Esophagus (tissue), 2 donors: ENCODE data around the gene COL5A1. TPM values are rescaled to one million over a fixed set of nuclear protein-coding genes. Genes with fewer than 3 reads are reported as not detected.
A peak's percentile ranks its signal among the peaks of the same experiment; 100 is the strongest.

ENCODE experiments used
- H3K27ac ChIP-seq, 2 donors: one replicate each; pipeline ENCODE4 v1.5.1; 2013; ENCODE audit warnings: low read depth in 2 of 2, mild to moderate bottlenecking in 2 of 2, inconsistent platforms in 1 of 2, low read length in 1 of 2, moderate library complexity in 1 of 2
- H3K27me3 ChIP-seq, 2 donors: one replicate each; pipeline ENCODE4 v1.6.1; 2013; ENCODE audit warnings: low read length in 2 of 2, control low read depth in 1 of 2, mild to moderate bottlenecking in 1 of 2; ENCODE audit not compliant: insufficient read depth in 2 of 2, control insufficient read depth in 1 of 2
- H3K36me3 ChIP-seq, 2 donors: one replicate each; pipeline ENCODE4 v1.6.1; 2013; ENCODE audit warnings: low read length in 1 of 2; ENCODE audit not compliant: control insufficient read depth in 2 of 2, insufficient read depth in 2 of 2
- H3K4me1 ChIP-seq, 2 donors: one replicate each; pipeline ENCODE4 v1.6.1; 2013; ENCODE audit warnings: low read length in 1 of 2; ENCODE audit not compliant: control insufficient read depth in 2 of 2, insufficient read depth in 2 of 2
- H3K4me3 ChIP-seq, 2 donors: one replicate each; pipeline ENCODE4 v1.5.1; 2013; ENCODE audit warnings: low read length in 2 of 2, mild to moderate bottlenecking in 2 of 2, low read depth in 1 of 2, moderate library complexity in 1 of 2
- H3K9me3 ChIP-seq, 2 donors: one replicate each; pipeline ENCODE4 v1.6.1; 2013; ENCODE audit warnings: mild to moderate bottlenecking in 2 of 2, low read depth in 1 of 2, low read length in 1 of 2, moderate library complexity in 1 of 2; ENCODE audit not compliant: control insufficient read depth in 2 of 2, insufficient read depth in 1 of 2
- WGBS, 2 donors: extraction: QIAGEN DNeasy Blood & Tissue Kit; methylation state at CpG; one replicate each; pipeline ENCODE4 v1.1.7; 2013; 5-methylcytosine and 5-hydroxymethylcytosine counted together
- polyA plus RNA-seq, 2 donors: library from polyadenylated mRNA; stranded (reverse); fragments of 200-250 nt; gene quantifications; one replicate each; pipeline ENCODE4 v1.2.3, GENCODE V29; 2013
- donor health status: healthy with polysubstance abuse.
- donor health status: Bipolar disorder and iron deficiency.

The COL5A1 gene
- polyA plus RNA-seq, 2 donors, result 3.5 to 7.6 TPM

DNA sequence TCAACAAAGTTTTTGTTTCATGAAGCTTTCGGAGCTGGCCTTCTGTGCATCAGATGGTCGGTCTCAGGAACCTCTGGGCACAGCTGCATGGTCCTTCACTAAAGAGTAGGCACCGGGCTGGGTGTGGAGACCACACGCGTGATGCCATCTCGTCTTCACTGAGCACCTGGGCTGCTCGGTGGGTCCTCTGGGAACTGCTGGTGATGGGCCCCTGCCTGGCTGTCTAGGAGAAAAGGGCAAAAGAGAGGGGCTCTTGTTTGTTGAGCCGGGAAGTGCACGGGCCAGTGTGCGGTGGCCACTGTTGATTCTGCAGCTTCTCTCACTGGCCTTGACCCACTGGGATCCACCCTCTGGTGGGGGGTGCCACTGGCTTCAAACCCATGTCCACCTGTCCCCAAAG, 46.0 kb downstream of the COL5A1 start:
- Histone ChIP-seq H3K27me3 (no peaks in the 10 kb centered on the region), H3K4me3 (no peak overlapping the region), H3K9me3 (peaks cover 0 to 2% of the 10 kb centered on the region in 2 donors), H3K27ac (no peak overlapping the region), H3K4me1 (peaks cover 0 to 2% of the 10 kb centered on the region in 2 donors), H3K36me3 (no peaks in the 10 kb centered on the region)
- WGBS, 2 donors, result 85 to 93% methylated on average over 10 of the region's 10 CpGs

DNA sequence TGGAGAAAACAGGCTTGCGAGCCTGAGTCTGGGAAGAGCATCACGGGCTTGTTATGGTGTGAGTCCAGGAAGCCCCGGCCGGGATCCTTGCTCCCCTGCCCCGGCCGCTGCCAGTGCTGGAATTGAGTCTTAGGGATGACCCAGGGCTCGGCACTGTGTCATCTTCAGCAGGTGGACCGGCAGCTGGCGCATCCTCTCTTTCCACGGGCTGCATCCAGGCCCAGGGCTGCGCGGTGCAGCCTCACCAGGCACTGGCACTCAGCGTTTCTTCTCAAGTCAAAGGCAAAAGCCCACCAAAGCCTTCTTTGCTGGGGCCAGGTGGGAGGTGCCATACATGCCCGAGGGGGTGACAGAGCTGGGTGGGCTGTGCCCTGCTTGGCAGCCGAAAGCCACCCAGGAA, 46.6 kb downstream of the COL5A1 start:
- Histone ChIP-seq H3K4me3 (no peak overlapping the region), H3K4me1 (peaks cover 0 to 2% of the 10 kb centered on the region in 2 donors), H3K27ac (no peak overlapping the region), H3K27me3 (no peaks in the 10 kb centered on the region), H3K36me3 (no peaks in the 10 kb centered on the region), H3K9me3 (peaks cover 0 to 2% of the 10 kb centered on the region in 2 donors)
- 87 to 89% methylated on average over 15 of the region's 15 CpGs for WGBS, 2 donors

DNA sequence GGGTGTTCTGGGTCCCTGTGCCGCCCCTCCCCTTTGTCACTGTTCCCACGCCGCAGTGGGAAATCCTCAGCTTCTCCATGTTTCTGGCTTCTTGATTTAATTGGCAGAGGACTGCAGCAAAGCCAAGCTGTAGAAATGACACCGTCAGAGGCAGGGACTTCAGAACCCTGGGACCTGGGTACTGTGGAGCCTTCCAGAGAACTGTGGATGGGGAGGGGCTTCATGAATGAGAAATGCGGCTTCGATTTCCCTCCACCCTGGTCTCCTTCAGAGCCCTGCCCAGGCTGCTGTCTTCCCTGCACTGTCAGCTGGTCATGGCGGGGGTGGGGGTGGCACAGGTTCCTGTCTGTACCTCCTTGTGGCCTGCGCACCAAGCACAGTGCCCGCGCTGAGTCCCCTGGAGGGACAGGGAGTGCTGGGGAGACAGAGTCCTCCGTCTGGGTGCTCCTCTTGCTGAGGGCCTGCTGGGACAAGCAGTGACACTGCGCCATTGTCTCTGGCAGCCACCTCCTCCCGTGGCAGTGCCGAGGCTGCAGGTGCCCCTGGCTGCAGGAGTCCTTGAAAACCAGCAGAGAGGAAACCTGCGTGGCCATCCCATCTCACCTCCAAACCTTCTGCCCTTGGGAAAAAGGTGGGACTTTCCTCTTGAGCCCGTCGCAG, 47.2 kb downstream of the COL5A1 start:
- no peak overlapping the region for H3K27ac ChIP-seq
- no peak overlapping the region for H3K4me3 ChIP-seq
- H3K9me3 ChIP-seq, result peaks cover 0 to 2% of the 10 kb centered on the region in 2 donors
- 79 to 80% methylated on average over 17 of the region's 17 CpGs for WGBS, 2 donors
- peaks cover 0 to 2% of the 10 kb centered on the region in 2 donors for H3K4me1 ChIP-seq
- no peaks in the 10 kb centered on the region for H3K27me3 ChIP-seq
- H3K36me3 ChIP-seq, result no peaks in the 10 kb centered on the region

- Histone ChIP-seq H3K27me3 (no peaks in the 10 kb centered on the region), H3K27ac (no peak overlapping the region), H3K36me3 (no peaks in the 10 kb centered on the region), H3K4me3 (no peak overlapping the region), H3K9me3 (peaks cover 0 to 2% of the 10 kb centered on the region in 2 donors), H3K4me1 (peaks cover 0 to 2% of the 10 kb centered on the region in 2 donors)
- WGBS, 2 donors, result 40 to 46% methylated on average over 20 of the region's 20 CpGs
Observed at GRCh38 chr9:134689321-134690181, 47.9 kb downstream of the COL5A1 start.

DNA sequence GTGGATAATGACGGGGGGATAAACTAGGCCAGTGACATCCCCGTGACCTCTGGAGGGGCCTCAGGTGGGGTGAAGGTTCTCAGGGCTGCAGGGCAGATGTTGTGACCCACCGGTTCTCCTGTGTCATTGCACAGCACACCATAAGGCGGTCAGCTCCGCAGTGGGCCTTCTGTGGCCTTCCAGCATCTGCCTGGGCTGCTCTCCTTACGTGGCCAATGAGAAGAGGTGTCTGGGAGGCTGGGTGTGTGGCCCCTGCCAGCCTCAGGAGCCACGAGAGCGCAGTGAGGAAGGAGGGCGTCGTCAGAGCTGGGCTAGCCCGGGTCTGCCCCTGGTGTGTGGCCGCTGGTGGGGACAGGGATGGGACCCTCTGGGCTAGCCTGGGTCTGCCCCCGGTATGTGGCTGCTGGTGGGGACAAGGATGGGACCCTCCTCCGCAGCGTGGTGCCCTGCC, 48.7 kb downstream of the COL5A1 start:
- H3K9me3 ChIP-seq, result no peaks in the 10 kb centered on the region
- H3K4me1 ChIP-seq, result peaks cover 0 to 2% of the 10 kb centered on the region in 2 donors
- H3K27ac ChIP-seq, result no peak overlapping the region
- H3K4me3 ChIP-seq, result no peak overlapping the region
- no peaks in the 10 kb centered on the region for H3K27me3 ChIP-seq
- H3K36me3 ChIP-seq, result no peaks in the 10 kb centered on the region
- WGBS, 2 donors, result 69 to 70% methylated on average over 13 to 15 of the region's 15 CpGs

- H3K27ac ChIP-seq, result no peak overlapping the region
- no peaks in the 10 kb centered on the region for H3K27me3 ChIP-seq
- peaks cover 0 to 2% of the 10 kb centered on the region in 2 donors for H3K4me1 ChIP-seq
- H3K9me3 ChIP-seq, result no peaks in the 10 kb centered on the region
- no peaks in the 10 kb centered on the region for H3K36me3 ChIP-seq
- no peak overlapping the region for H3K4me3 ChIP-seq
- WGBS, 2 donors, result 80 to 82% methylated on average over 31 of the region's 31 CpGs
Observed at GRCh38 chr9:134690946-134691694, 49.5 kb downstream of the COL5A1 start.

DNA sequence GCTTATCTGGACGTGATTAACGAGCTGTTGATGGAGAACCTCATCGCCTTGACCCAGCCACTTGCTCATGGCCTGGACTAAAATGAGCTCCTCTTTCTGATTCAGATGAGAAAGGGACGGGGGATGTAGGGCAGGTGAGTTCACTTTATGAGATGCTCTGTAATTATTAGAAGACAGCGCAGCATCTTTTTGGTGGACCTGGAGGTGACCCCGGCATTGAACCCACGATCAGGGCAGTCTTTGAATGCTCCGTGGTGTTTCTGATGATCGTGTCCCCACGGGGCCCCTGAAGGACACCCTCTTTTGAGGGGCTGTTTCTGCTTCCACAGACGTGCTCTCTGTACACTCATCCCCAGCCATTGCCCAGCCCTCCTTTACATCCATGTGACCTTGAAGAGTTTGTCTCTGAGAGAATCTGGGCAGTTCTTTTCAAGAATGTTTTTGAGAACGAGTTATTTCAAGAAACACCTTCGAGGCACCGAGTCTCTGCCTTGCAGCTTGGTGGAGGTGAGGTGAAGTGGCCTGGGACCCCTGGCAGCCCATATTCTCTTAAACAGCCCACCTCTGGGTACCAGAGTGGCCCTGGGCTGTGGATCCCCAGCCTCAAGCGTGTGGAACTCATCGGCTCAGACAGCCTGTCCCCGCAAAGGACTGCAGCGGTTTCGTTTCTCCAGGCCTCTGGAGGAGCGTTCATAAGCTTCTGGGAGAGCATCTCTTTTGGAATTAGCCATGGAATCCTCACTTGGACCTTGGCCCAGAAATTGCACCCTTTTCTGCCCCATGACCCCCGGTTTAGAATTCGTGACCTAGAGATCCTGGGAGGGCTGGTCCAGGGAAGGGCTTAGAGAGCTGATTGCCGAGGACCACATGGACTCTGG, 50.3 kb downstream of the COL5A1 start:
- no peak overlapping the region for H3K4me3 ChIP-seq
- peak overlapping the region in 1 of 2 donors; percentile 26 for H3K27ac ChIP-seq
- no peaks in the 10 kb centered on the region for H3K9me3 ChIP-seq
- no peaks in the 10 kb centered on the region for H3K36me3 ChIP-seq
- H3K27me3 ChIP-seq, result no peaks in the 10 kb centered on the region
- 74 to 76% methylated on average over 23 of the region's 23 CpGs for whole genome bisulfite sequencing, 2 donors
- H3K4me1 ChIP-seq, result peaks cover 0 to 2% of the 10 kb centered on the region in 2 donors

DNA sequence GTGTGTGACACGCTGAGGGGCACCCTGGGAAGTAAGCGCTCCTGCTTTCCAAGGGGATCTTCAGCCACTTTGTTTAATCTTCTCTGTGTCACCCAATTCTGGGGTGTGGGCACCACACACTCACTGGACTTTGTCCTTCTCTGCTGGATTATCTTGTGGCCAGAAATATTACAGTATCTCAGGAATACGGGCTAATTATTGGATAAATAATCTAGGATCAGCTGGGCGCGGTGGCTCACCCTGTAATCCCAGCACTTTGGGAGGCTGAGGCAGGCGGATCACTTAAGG, 50.9 kb downstream of the COL5A1 start:
- no peak overlapping the region for H3K4me3 ChIP-seq
- H3K36me3 ChIP-seq, result no peaks in the 10 kb centered on the region
- no peak overlapping the region for H3K27ac ChIP-seq
- no peaks in the 10 kb centered on the region for H3K27me3 ChIP-seq
- H3K9me3 ChIP-seq, result no peaks in the 10 kb centered on the region
- peaks cover 0 to 2% of the 10 kb centered on the region in 2 donors for H3K4me1 ChIP-seq
- WGBS, 2 donors, result 83 to 86% methylated on average over 6 of the region's 6 CpGs

DNA sequence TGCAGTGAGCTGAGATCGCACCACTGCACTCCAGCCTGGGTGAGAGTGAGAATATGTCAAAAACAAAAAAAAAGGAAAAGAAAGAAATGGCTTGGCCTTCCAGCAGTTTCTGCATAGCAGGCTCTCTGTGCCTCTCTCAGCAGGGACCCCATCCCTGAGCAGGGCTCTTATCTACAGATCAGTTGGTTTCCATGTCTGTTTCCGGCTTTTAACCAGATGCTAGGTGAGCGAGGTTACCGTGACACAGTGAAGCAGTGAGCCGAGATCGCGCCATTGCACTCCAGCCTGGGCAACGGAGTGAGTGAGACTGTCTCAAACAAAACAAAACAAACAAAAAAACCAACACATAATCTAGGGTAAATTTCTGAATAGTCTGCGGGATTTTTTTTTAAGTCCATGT, 51.4 kb downstream of the COL5A1 start:
- Histone ChIP-seq H3K27ac (no peak overlapping the region), H3K4me1 (peaks cover 0 to 2% of the 10 kb centered on the region in 2 donors), H3K36me3 (no peaks in the 10 kb centered on the region), H3K9me3 (no peaks in the 10 kb centered on the region), H3K4me3 (no peak overlapping the region), H3K27me3 (no peaks in the 10 kb centered on the region)
- WGBS, 2 donors, result 73 to 75% methylated on average over 9 of the region's 9 CpGs
